GM23248 (cell line): ENCODE results near the gene CLDN24.

Experiments used
- EZH2 ChIP-seq: fragments of 200-600 bp; sonication (generic); IDR thresholded peaks from 2 replicates; pipeline ENCODE4 v1.6.1; 2018; ENCODE audit warnings: antibody characterized with exemption, mild to moderate bottlenecking; ENCODE audit not compliant: insufficient read depth, poor library complexity, severe bottlenecking
- EZH2phosphoT487 ChIP-seq: fragments of 200-600 bp; sonication (generic); IDR thresholded peaks from 2 replicates; pipeline ENCODE4 v1.6.1; 2018; ENCODE audit warnings: antibody characterized with exemption, moderate library complexity, mild to moderate bottlenecking, low read depth; ENCODE audit not compliant: insufficient read depth

DNA sequence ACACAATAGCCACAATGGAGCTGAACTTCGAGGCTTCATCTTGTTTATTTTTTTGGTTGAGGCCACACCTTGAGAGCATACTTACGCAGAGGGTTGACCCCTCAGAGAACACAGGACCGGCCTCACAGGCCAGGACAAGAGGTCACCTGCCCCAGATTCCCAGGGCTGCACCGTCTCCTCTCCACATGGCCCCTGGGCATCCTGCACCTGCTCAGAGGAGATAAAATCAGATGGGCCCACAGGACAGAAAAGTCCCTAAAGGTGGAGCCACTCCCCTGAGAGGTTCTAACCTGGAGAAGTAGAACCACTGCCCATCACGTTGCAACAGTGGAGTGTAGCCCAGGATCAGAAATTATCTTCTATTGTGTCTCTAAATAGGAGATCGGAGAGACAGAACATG is 1.1 kb upstream of the CLDN24 start:
- TF ChIP-seq EZH2 (no peak), EZH2phosphoT487 (no peak)
